ENCODE measurements around the gene SPSB4. TPM values are rescaled to one million over a fixed set of nuclear protein-coding genes. Genes with fewer than 3 reads are reported as not detected.

The SPSB4 gene
- total RNA-seq, 1 donor from 2014 or later, result 1.7 TPM

- no peak for DNase-seq (ENCODE audit: low spot score)
Measured at GRCh38 chr3:141150081-141150830, 99.1 kb downstream of the SPSB4 start.

GRCh38 chr3:141150931-141151330, 99.8 kb downstream of the SPSB4 start:
- no peak for DNase-seq (ENCODE audit: low spot score)

- peak; percentile 11 for DNase-seq (ENCODE audit: low spot score)
Measured at GRCh38 chr3:141151439-141151838, 100.3 kb downstream of the SPSB4 start.

GRCh38 chr3:141152130-141152529, 101.0 kb downstream of the SPSB4 start:
- no peak for DNase-seq (ENCODE audit: low spot score)

GRCh38 chr3:141152801-141153678, 101.9 kb downstream of the SPSB4 start:
- no peak for DNase-seq (ENCODE audit: low spot score)

GRCh38 chr3:141153679-141153966, 102.5 kb downstream of the SPSB4 start:
- DNase-seq (ENCODE audit: low spot score), result no peak

- no peak for DNase-seq (ENCODE audit: low spot score)
Measured at GRCh38 chr3:141164852-141165251, 113.7 kb downstream of the SPSB4 start.

GRCh38 chr3:141167681-141168080, 116.5 kb downstream of the SPSB4 start:
- DNase-seq (ENCODE audit: low spot score), result no peak

GRCh38 chr3:141170678-141171295, 119.6 kb downstream of the SPSB4 start:
- no peak for DNase-seq (ENCODE audit: low spot score)

- DNase-seq (ENCODE audit: low spot score), result no peak
Measured at GRCh38 chr3:141174674-141175073, 123.5 kb downstream of the SPSB4 start.

GRCh38 chr3:141176775-141177174, 125.6 kb downstream of the SPSB4 start:
- no peak for DNase-seq (ENCODE audit: low spot score)

GRCh38 chr3:141178026-141178425, 126.9 kb downstream of the SPSB4 start:
- DNase-seq (ENCODE audit: low spot score), result no peak

GRCh38 chr3:141178551-141178950, 127.4 kb downstream of the SPSB4 start:
- DNase-seq (ENCODE audit: low spot score), result no peak

- no peak for DNase-seq (ENCODE audit: low spot score)
Measured at GRCh38 chr3:141179983-141180382, 128.8 kb downstream of the SPSB4 start.

- no peak for DNase-seq (ENCODE audit: low spot score)
Measured at GRCh38 chr3:141181196-141181595, 130.0 kb downstream of the SPSB4 start.

- no peak for DNase-seq (ENCODE audit: low spot score)
Measured at GRCh38 chr3:141181819-141182218, 130.7 kb downstream of the SPSB4 start.

- DNase-seq (ENCODE audit: low spot score), result no peak
Measured at GRCh38 chr3:141183606-141184005, 132.5 kb downstream of the SPSB4 start.

- DNase-seq (ENCODE audit: low spot score), result no peak
Measured at GRCh38 chr3:141184430-141184829, 133.3 kb downstream of the SPSB4 start.

GRCh38 chr3:141191097-141191749, 140.1 kb downstream of the SPSB4 start:
- no peak for DNase-seq (ENCODE audit: low spot score)

- peak; percentile 96 for DNase-seq (ENCODE audit: low spot score)
Measured at GRCh38 chr3:141192345-141192744, 141.2 kb downstream of the SPSB4 start.

GRCh38 chr3:141193066-141193830, 142.1 kb downstream of the SPSB4 start:
- DNase-seq (ENCODE audit: low spot score), result no peak

All from umbilical cord (tissue), 2 donors.